ENCODE results near the gene CYP19A1. TPM values are rescaled to one million over a fixed set of nuclear protein-coding genes. Genes with fewer than 3 reads are reported as not detected.

The CYP19A1 gene
- total and polyA plus RNA-seq, 10 of the 15 experiments (the other 5 are each of a cell fraction or from before 2014, with no cell fraction given), result 0.08 to 1.8 (median 0.70) TPM

DNA sequence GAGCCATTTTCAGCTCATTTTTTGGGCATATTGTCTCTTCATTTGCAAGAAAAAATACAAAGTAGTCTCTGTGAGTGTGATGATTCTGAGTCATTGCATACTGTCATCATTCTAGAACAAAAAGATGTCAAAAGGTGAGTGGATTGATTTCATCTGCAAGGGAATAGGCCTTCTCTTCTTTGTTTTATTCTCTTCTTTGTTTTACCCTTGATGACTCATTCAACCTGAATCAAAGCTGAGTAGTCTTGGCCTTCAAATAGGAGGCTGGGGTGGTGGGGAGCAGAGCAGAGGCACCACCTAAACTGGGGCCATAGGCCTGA is 25.4 kb downstream of the CYP19A1 start (continued):
- TF ChIP-seq, protein P1, sequence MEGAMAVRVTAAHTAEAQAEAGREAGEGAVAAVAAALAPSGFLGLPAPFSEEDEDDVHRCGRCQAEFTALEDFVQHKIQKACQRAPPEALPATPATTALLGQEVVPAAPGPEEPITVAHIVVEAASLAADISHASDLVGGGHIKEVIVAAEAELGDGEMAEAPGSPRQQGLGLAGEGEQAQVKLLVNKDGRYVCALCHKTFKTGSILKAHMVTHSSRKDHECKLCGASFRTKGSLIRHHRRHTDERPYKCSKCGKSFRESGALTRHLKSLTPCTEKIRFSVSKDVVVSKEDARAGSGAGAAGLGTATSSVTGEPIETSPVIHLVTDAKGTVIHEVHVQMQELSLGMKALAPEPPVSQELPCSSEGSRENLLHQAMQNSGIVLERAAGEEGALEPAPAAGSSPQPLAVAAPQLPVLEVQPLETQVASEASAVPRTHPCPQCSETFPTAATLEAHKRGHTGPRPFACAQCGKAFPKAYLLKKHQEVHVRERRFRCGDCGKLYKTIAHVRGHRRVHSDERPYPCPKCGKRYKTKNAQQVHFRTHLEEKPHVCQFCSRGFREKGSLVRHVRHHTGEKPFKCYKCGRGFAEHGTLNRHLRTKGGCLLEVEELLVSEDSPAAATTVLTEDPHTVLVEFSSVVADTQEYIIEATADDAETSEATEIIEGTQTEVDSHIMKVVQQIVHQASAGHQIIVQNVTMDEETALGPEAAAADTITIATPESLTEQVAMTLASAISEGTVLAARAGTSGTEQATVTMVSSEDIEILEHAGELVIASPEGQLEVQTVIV (IDR thresholded peaks at IDR 0.05; ENCODE audit: borderline replicate concordance, partially characterized antibody), result no peak

DNA sequence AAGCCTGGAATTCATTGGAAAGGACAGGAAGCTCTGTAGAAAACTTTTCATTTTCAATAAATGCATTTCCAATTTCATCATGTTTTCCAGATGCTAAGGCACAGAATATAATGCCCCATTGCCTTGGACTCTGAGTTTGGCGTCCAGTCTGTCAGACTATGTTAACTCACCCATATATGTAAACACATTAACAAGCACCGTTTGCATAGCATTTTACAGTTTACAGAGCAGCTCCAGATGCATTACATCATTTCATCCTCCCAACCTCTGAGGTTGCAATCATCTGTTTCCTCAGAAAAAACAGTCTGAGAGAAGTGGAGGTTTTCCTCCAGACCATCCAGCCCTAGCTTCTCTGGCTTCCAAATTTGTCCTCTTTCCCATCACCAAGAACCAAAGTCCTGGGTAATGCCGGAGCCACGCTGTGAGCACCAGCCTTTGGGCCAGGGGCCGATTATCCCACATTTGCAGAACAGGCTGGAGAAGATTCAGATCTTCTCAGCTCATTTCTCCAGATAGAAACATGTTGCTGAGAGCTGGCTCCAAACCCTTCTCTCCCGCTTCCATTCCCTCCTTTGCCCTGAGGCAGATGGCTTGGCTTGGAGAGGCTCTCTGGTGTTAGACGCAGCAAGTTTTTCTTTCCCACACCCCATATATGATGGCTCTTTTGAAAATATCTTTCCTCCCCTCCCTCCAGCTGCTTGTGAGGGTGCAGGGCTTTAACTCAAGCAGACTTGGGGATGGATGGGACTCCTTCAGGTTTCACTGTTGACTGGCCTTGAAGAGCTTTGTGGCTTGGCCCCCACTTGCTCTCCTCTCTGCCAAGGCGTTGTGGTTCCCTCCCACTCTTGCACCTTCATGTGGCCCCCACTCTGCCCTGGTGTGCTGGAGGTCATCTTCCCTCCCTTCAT is 26.0 kb downstream of the CYP19A1 start:
- peaks cover 0 to 10% of the 10 kb centered on the region in 2 experiments; a peak in 2 of 4 replicates for H3K27me3 ChIP-seq (replicated peaks in 1 of 2; ENCODE audit: control insufficient read depth in 2 of 2, insufficient read depth in 2 of 2, low read length in 1 of 2)
- H3K79me2 ChIP-seq (ENCODE audit: control insufficient read depth, insufficient read depth, low read length), result no peaks in the 10 kb centered on the region
- TF ChIP-seq NR2C2 (IDR thresholded peaks at IDR 0.05; ENCODE audit: borderline replicate concordance, control insufficient read depth, insufficient read length, low read depth) (no peak), RUNX3 (IDR thresholded peaks at IDR 0.05; ENCODE audit: low read length) (no peak), EED (IDR thresholded peaks at IDR 0.05; ENCODE audit: low read depth) (no peak), SMAD1 (IDR thresholded peaks at IDR 0.05; ENCODE audit: low read depth, partially characterized antibody) (no peak), SRF (IDR thresholded peaks at IDR 0.05; ENCODE audit: low read depth in 2 of 2, low read length in 2 of 2) (no peak), KDM1A (IDR thresholded peaks at IDR 0.05; ENCODE audit: borderline replicate concordance) (no peak), RCOR1 (conservative IDR thresholded peaks at IDR 0.05; ENCODE audit: low read depth, low read length) (no peak), BCL11A (IDR thresholded peaks at IDR 0.05; ENCODE audit: low read depth, low read length) (no peak), ZZZ3 (IDR thresholded peaks at IDR 0.05; ENCODE audit: control insufficient read depth, insufficient read length, low read depth) (no peak), PAX8 (IDR thresholded peaks at IDR 0.05) (no peak)
- TF ChIP-seq, protein P2, sequence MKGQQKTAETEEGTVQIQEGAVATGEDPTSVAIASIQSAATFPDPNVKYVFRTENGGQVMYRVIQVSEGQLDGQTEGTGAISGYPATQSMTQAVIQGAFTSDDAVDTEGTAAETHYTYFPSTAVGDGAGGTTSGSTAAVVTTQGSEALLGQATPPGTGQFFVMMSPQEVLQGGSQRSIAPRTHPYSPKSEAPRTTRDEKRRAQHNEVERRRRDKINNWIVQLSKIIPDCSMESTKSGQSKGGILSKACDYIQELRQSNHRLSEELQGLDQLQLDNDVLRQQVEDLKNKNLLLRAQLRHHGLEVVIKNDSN (IDR thresholded peaks at IDR 0.05; ENCODE audit: borderline replicate concordance, extremely low read length, insufficient read depth, low read depth, low read length), result no peak
- TF ChIP-seq, protein P3, sequence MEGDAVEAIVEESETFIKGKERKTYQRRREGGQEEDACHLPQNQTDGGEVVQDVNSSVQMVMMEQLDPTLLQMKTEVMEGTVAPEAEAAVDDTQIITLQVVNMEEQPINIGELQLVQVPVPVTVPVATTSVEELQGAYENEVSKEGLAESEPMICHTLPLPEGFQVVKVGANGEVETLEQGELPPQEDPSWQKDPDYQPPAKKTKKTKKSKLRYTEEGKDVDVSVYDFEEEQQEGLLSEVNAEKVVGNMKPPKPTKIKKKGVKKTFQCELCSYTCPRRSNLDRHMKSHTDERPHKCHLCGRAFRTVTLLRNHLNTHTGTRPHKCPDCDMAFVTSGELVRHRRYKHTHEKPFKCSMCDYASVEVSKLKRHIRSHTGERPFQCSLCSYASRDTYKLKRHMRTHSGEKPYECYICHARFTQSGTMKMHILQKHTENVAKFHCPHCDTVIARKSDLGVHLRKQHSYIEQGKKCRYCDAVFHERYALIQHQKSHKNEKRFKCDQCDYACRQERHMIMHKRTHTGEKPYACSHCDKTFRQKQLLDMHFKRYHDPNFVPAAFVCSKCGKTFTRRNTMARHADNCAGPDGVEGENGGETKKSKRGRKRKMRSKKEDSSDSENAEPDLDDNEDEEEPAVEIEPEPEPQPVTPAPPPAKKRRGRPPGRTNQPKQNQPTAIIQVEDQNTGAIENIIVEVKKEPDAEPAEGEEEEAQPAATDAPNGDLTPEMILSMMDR (IDR thresholded peaks at IDR 0.05 in 2 of 3, conservative IDR thresholded peaks at IDR 0.05 in 1 of 3; ENCODE audit: control insufficient read depth in 2 of 3, extremely low read depth in 1 of 3, insufficient read depth in 1 of 3, low read depth in 3 of 3, low read length in 3 of 3), result no peak
- ATAC-seq, result no peak
- H3K4me3 ChIP-seq, result no peak overlapping the region
- ChIA-PET SMC1A (ENCODE audit: uncharacterized antibody, unreplicated experiment) (interaction anchor here (0.9 to 1.6 kb wide), 2 partner anchors 10 to 85 kb away, joined by 3 to 4 read pairs; no protein-coding TSS in a partner anchor), CTCF (no interaction called here), POLR2A (no interaction called here), RAD21 (ENCODE audit: unreplicated experiment) (no interaction called here)
- no peaks in the 10 kb centered on the region for H3K4me1 ChIP-seq (ENCODE audit: control insufficient read depth, insufficient read depth, low read length)
- H3K36me3 ChIP-seq (ENCODE audit: control insufficient read depth in 2 of 2, insufficient read depth in 2 of 2, low read length in 1 of 2), result no peaks in the 10 kb centered on the region
- 17% methylated on average over 8 of the region's 8 CpGs for WGBS (ENCODE audit: insufficient coverage, insufficient replicate concordance, low lambda C conversion rate, missing lambda C conversion rate)
- no peak for FAIRE-seq
- intact Hi-C loops (cut with micrococcal nuclease; ENCODE audit: unreplicated experiment), result no loop called here
- no peak overlapping the region for H3K9ac ChIP-seq (ENCODE audit: control insufficient read depth, insufficient read depth, low read length)
- no peaks in the 10 kb centered on the region; the same call in 1 of the 2 replicates for H4K20me1 ChIP-seq (ENCODE audit: control insufficient read depth, insufficient read depth)
- H3K4me2 ChIP-seq (ENCODE audit: control insufficient read depth, insufficient read depth), result no peak overlapping the region
- H3K9me3 ChIP-seq (replicated peaks; ENCODE audit: control insufficient read depth, insufficient read depth, low read length), result no peaks in the 10 kb centered on the region
- H2AFZ ChIP-seq (ENCODE audit: control insufficient read depth, low read depth, low read length), result no peak overlapping the region
- no TSS peak for BruUV-seq (replicated peaks)
- in situ Hi-C loops (cut with MboI), result no loop called here
- H3K27ac ChIP-seq (ENCODE audit: control insufficient read depth, insufficient read depth), result no peak overlapping the region
- no peak for DNase-seq (ENCODE audit: low read depth, low spot score)
